Muscle of leg (tissue), 11 donors: ENCODE measurements around the gene PNKD. TPM values are rescaled to one million over a fixed set of nuclear protein-coding genes. Genes with fewer than 3 reads are reported as not detected.
"Not testable (repeated sequence)": the region's sequence is repeated elsewhere in the genome, so short reads cannot be mapped to it uniquely, and the experiment has no call there.

ENCODE experiments used
- DNase-seq: peaks from one replicate; pipeline ENCODE4 v3.0.0; 2013
- H3K27ac ChIP-seq: one replicate; pipeline ENCODE4 v1.5.1; 2013; ENCODE audit warnings: mild to moderate bottlenecking, low read length, control low read depth
- H3K27me3 ChIP-seq: one replicate; pipeline ENCODE4 v1.6.1; 2013; ENCODE audit warnings: low read length; ENCODE audit not compliant: control insufficient read depth, insufficient read depth
- H3K36me3 ChIP-seq: one replicate; pipeline ENCODE4 v1.6.1; 2013; ENCODE audit warnings: low read length; ENCODE audit not compliant: control insufficient read depth, insufficient read depth
- H3K4me1 ChIP-seq: one replicate; pipeline ENCODE4 v1.6.1; 2013; ENCODE audit warnings: low read length; ENCODE audit not compliant: control insufficient read depth, insufficient read depth
- H3K4me3 ChIP-seq: one replicate; pipeline ENCODE4 v1.5.1; 2013; ENCODE audit warnings: low read length, control low read depth
- H3K9me3 ChIP-seq: replicated peaks from 2 replicates; pipeline ENCODE4 v1.6.1; 2013; ENCODE audit warnings: low read depth, low read length; ENCODE audit not compliant: control insufficient read depth
- WGBS: methylation state at CpG from one replicate; pipeline ENCODE4 v1.1.5; 2013; ENCODE audit warnings: missing lambda C conversion rate; ENCODE audit not compliant: insufficient coverage; 5-methylcytosine and 5-hydroxymethylcytosine counted together
- polyA plus RNA-seq, 8 donors: library from polyadenylated mRNA; unstranded; fragments of 120-200 nt; gene quantifications; one replicate each; pipeline versions ENCODE4 v1.2.1 to v1.2.3, GENCODE V29; 2013; ENCODE audit warnings: inconsistent platforms in 1 of 8, low replicate concordance in 1 of 8; ENCODE audit not compliant: insufficient read length in 8 of 8, insufficient read depth in 1 of 8
- total RNA-seq: library from RNA; stranded (reverse); fragments of 120-200 nt; gene quantifications from one replicate; pipeline ENCODE4 v1.2.4, GENCODE V29; 2013

The PNKD gene
- total and polyA plus RNA-seq, 9 donors = 46.4 to 61.8 (median 50.7) TPM

DNA sequence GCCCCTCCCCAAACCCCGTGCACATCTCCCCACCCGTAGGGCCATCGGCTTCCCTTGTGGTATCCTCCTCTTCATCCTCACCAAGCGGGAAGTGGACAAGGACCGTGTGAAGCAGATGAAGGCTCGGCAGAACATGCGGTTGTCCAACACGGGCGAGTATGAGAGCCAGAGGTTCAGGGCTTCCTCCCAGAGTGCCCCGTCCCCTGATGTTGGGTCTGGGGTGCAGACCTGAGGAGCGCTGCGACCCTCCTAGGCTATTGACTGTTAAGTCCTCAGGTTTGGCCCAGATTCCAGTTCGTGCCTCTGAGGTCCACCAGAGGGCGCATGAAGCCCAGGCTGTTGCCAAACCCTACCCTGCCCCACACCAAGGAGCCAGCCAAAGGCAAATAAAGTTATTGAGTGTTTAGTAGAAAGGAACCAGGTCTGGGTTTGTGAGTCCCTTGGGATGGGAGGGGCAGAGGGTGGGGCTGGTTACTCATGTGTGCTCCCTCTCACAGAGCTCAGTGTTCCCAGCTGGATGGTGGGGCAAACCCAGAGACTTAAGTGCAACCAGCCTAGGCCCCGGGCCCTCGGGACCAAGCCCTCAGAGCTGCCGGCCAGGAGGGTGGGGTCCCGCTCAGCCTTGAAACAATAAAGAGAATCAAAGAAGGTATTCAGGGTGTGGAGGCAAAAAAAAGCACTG, 2.4 kb downstream of the PNKD start:
- 21% methylated on average over 5 of the region's 18 CpGs for WGBS
- peak; percentile 87 for DNase-seq
- Histone ChIP-seq H3K4me3 (no peak overlapping the region), H3K36me3 (peaks cover 51% of the 10 kb centered on the region), H3K27me3 (no peaks in the 10 kb centered on the region), H3K27ac (no peak overlapping the region), H3K4me1 (peaks cover 30% of the 10 kb centered on the region), H3K9me3 (no peaks in the 10 kb centered on the region)

DNA sequence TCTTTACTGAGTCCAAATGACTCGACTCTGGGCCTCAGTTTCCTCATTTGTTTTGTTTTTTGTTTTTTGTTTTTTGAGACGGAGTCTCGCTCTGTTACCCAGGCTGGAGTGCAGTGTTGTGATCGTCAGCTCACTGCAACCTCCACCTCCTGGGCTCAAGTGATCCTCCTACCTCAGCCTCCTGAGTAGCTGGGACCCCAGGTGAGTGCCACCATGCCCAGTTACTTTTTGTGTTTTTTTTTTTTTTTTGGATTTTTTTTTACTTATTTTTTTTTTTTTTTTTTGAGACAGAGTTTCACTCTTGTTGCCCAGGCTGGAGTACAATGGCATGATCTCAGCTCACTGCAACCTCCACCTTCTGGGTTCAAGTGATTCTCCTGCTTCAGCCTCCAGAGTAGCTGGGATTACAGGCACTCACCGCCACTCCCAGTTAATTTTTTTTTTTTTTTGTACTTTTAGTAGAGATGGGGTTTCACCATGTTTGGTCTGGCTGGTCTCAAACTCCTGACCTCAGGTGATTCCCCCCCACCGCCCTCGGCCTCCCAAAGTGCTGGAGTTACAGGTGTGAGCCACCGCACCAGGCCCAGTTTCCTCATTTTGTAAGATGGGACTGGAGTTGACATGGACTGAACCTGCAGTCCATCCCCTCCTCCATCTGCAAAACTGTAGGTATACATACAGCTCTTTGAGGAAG, 3.0 kb downstream of the PNKD start:
- H3K4me3 ChIP-seq, H3K9me3 ChIP-seq, DNase-seq, H3K27me3 ChIP-seq, H3K27ac ChIP-seq: not testable (repeated sequence)
- Histone ChIP-seq H3K36me3 (peaks cover 56% of the 10 kb centered on the region), H3K4me1 (peaks cover 30% of the 10 kb centered on the region)
- 80% methylated on average over 1 of the region's 8 CpGs for WGBS

DNA sequence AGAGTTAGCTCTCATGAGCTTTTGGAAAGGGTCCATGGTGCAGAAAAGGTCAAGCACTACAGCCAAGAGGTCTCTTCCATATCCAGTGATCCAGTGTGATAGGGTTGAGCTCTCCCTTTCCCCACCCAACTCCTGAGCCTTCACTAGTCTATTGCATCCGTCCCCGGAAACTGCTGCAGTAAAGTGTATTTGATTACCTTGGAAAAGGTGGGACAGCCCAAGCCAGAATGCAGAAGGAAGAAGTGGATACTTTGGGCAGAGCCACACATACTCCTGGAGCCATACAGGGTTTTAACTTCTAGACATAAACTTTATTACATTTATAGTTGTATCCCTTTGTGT, 3.6 kb downstream of the PNKD start:
- no peak overlapping the region for H3K27ac ChIP-seq
- peaks cover 29% of the 10 kb centered on the region for H3K4me1 ChIP-seq

DNA sequence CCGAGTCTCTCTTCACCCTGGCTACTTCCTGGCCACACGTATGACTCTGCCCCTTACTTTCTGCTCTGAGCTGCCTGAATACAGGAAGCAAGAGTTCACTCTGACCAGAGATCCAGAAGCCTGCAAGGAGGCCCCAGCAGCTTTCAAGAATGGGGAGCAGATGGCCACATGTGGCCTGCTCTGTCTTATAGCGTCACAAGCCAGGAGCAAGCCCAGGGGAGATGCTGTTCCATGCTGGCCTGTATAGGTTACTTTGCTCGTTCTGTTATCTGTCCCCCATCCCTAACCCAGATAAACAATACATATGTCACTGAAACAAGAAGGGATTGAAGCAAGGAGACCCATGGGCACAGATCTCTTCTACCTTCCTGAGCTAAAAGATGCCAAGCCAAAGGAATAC, 4.3 kb downstream of the PNKD start:
- Histone ChIP-seq H3K4me3 (no peak overlapping the region), H3K27ac (no peak overlapping the region), H3K27me3 (no peaks in the 10 kb centered on the region), H3K9me3 (no peaks in the 10 kb centered on the region), H3K36me3 (peaks cover 69% of the 10 kb centered on the region), H3K4me1 (peaks cover 23% of the 10 kb centered on the region)
- 79% methylated on average over 2 of the region's 4 CpGs for WGBS
- no peak for DNase-seq

More for the DNA sequence above, 3.6 kb downstream of the PNKD start:
- H3K9me3 ChIP-seq = no peaks in the 10 kb centered on the region
- peaks cover 62% of the 10 kb centered on the region for H3K36me3 ChIP-seq
- no peak for DNase-seq
- no peaks in the 10 kb centered on the region for H3K27me3 ChIP-seq
- H3K4me3 ChIP-seq = no peak overlapping the region
- no CpG with 5 or more reads among the region's 2 CpGs for WGBS

DNA sequence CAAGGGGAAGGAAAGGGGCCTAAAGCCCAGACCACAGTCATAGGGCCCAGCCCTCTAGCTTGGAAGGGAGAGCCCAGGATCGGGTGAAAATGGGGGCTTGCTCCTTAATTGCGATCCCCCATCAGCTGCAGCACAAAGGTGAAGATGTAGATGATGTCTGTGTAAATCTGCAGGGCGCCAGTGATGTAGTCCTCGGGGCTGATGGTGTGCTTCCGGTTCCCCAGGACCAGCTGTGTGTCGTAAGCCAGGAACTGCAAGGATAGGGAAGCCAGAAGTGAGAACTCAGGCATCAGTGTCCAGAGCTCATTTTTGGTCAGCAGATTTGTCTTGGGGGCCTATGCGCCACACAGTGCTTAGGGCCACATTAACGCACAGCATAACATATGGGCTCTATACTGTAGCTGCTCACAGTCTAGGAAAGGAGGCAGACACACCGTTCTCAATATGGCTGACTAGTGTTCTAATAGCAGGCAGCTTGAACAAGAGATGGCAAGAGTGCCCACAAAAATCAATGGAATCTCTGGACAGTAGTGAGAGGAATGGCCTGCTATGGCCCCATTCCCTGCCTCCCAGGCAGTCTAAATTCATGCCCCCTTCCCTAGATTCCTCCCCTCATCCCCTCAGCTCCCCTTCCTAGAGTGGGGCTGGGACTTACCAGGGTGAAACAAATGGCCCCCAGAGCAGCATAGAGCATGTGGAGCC, 5.2 kb downstream of the PNKD start:
- H3K9me3 ChIP-seq = no peaks in the 10 kb centered on the region
- no peak overlapping the region for H3K4me3 ChIP-seq
- H3K36me3 ChIP-seq = peaks cover 78% of the 10 kb centered on the region
- no peak for DNase-seq
- WGBS = 85% methylated on average over 9 of the region's 9 CpGs
- H3K27ac ChIP-seq = no peak overlapping the region
- H3K4me1 ChIP-seq = peaks cover 23% of the 10 kb centered on the region
- no peaks in the 10 kb centered on the region for H3K27me3 ChIP-seq

DNA sequence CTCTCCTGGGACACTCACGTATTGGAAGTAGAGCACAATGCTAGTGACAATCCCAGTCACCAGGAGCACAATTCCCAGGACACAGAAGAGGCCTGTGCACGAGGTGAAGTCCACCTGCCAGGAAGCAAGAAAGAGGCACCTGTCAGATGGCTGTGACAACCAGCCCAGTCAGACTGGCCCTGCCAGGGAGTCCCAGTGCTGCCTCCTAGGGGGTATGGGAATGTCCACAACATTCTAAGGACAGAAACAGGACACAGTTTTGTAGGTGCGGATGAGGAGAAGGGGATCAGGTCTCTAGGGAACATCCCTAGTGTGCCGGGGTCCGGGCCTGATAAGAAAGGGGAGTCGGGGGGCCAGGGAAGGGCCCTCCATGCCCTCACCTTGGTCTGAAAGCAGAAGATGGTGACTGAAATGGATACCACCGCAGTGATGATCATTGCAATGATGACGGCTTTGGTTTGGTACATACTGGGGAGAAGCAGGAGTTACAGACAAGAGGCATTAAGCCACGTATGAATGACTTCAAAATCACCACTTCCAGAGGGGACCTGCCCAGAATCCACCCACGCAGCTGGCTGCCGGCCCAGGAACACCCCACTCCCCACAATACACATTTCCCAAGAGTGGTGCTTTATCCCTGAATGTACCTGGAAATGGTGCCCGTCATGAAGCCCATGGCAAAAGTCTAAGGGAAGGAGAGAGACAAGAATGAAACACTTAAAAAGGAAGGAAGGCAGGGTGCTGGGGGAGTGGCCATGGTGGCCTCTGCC, 6.9 kb downstream of the PNKD start:
- Histone ChIP-seq H3K36me3 (peaks cover 89% of the 10 kb centered on the region), H3K4me3 (no peak overlapping the region), H3K9me3 (no peaks in the 10 kb centered on the region), H3K27ac (no peak overlapping the region), H3K27me3 (no peaks in the 10 kb centered on the region), H3K4me1 (peaks cover 20% of the 10 kb centered on the region)
- no peak for DNase-seq
- WGBS = 81% methylated on average over 7 of the region's 12 CpGs

- H3K36me3 ChIP-seq = peaks cover 89% of the 10 kb centered on the region
- H3K27me3 ChIP-seq = no peaks in the 10 kb centered on the region
- no peak overlapping the region for H3K27ac ChIP-seq
- no peak overlapping the region for H3K4me3 ChIP-seq
- DNase-seq = no peak
- H3K4me1 ChIP-seq = peaks cover 20% of the 10 kb centered on the region
- WGBS = 79% methylated on average over 5 of the region's 7 CpGs
- no peaks in the 10 kb centered on the region for H3K9me3 ChIP-seq
Measured at GRCh38 chr2:218277921-218278320, 7.6 kb downstream of the PNKD start.

DNA sequence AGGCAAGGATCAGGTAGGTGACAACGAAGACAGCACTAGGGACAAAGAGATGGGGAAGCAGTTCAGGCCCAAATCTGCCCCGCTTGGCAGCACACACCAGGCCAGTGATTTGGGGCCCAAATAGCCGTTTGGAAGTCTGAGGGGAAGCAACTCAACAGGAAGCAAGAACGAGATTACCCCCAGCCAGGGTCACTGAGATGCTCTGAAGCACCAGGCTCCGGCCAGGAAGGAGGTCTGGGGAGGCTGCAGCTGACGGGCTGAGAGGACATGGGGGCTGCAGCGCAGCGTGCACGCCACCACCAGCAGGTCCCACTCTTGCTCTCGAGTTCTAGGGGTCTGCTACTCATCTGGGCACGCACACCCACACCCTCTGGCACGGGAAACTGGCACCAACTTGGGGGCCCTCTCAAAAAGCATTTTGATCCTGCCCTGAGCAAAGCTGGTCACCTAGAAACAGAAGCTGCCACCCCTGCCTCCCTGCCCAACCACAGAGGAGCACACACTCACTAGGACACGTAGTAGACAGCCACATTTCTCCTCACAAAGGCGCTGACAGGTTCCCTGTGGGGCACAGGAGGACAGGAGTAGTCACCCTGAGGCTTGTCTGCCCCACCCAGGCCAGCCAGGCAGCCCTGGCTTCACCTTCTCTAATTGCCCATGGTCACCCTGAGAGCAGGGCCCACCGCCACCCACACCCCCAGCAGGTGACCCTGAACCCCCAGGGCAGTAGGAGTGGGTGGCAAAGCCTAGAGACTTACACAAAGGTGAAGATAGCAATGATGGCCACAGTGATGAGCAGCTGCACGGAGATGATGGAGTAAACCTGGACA, 8.4 kb downstream of the PNKD start:
- no peak overlapping the region for H3K4me3 ChIP-seq
- DNase-seq = no peak
- no peaks in the 10 kb centered on the region for H3K9me3 ChIP-seq
- no peaks in the 10 kb centered on the region for H3K27me3 ChIP-seq
- H3K27ac ChIP-seq = no peak overlapping the region
- peaks cover 86% of the 10 kb centered on the region for H3K36me3 ChIP-seq
- H3K4me1 ChIP-seq = peaks cover 25% of the 10 kb centered on the region
- WGBS = 79% methylated on average over 15 of the region's 16 CpGs

DNA sequence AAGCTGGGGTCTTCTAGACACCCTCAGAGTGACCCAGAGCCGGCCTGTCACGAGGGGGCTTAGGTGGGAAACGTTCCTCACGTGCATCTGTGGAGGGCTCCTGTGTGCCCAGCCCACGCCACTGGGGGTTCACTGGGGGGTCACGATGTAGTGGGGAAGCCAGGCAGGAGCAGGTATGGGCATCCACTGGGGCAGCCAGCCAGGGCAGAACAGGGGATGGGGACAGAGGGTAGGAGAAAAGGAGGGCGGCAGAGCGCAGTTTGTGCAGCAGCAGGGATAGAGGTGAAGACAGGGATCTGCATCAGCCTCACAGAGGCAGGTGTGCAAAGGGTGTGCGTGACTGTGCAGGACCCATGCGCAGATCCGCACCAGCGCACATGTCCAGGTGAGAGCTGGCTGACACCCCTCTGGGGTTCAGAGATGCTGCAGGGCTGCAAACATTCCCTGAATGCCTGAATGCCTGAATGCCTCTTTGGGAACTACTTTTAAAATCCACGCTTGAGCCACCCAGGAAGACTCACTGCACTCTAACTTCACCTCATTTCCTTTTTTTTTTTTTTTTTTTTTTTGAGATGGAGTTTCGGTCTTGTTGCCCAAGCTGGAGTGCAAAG, 10.0 kb downstream of the PNKD start:
- H3K4me3 ChIP-seq = no peak overlapping the region
- DNase-seq = no peak
- no peaks in the 10 kb centered on the region for H3K27me3 ChIP-seq
- peaks cover 70% of the 10 kb centered on the region for H3K36me3 ChIP-seq
- peaks cover 41% of the 10 kb centered on the region for H3K4me1 ChIP-seq
- H3K9me3 ChIP-seq = no peaks in the 10 kb centered on the region
- H3K27ac ChIP-seq = no peak overlapping the region
- WGBS = 95% methylated on average over 13 of the region's 14 CpGs
